Urinary bladder (tissue), 4 donors: Measurements from ENCODE around the gene GNAI3. TPM values are rescaled to one million over a fixed set of nuclear protein-coding genes. Genes with fewer than 3 reads are reported as not detected.

Experiments
- DNase-seq: peaks from one replicate; pipeline ENCODE4 v3.0.0-alpha.2; 2015; ENCODE audit errors: extremely low spot score
- H3K27ac ChIP-seq: one replicate; pipeline ENCODE4 v1.5.1; 2013; ENCODE audit warnings: low read depth, mild to moderate bottlenecking, moderate library complexity
- H3K36me3 ChIP-seq: one replicate; pipeline ENCODE4 v1.6.1; 2013; ENCODE audit warnings: mild to moderate bottlenecking, moderate library complexity; ENCODE audit not compliant: insufficient read depth
- H3K4me1 ChIP-seq: one replicate; pipeline ENCODE4 v1.6.1; 2013; ENCODE audit warnings: mild to moderate bottlenecking, moderate library complexity; ENCODE audit not compliant: insufficient read depth
- H3K4me3 ChIP-seq: one replicate; pipeline ENCODE4 v1.5.1; 2013; ENCODE audit warnings: low read depth, low read length
- WGBS: extraction: QIAGEN DNeasy Blood & Tissue Kit; methylation state at CpG from one replicate; pipeline ENCODE4 v1.1.7; 2013; 5-methylcytosine and 5-hydroxymethylcytosine counted together
- polyA plus RNA-seq: library from polyadenylated mRNA; stranded (reverse); fragments of 200-250 nt; gene quantifications from one replicate; pipeline ENCODE4 v1.2.3, GENCODE V29; 2013
- total RNA-seq: library from RNA; depleted of rRNA; stranded (reverse); fragments of >200 nt; gene quantifications from one replicate; pipeline ENCODE4 v1.2.3, GENCODE V29; 2014
- donor health status: healthy with polysubstance abuse.
- donor health status: healthy.

GNAI3 gene
- total and polyA plus RNA-seq, 2 donors, result 5.1 to 17.4 TPM

GRCh38 chr1:109543988-109544735 is 4.3 kb upstream of the GNAI3 start:
- Histone ChIP-seq H3K4me3 (no peak overlapping the region), H3K4me1 (peaks cover 1% of the 10 kb centered on the region), H3K27ac (no peak overlapping the region), H3K36me3 (no peaks in the 10 kb centered on the region)
- DNase-seq, result no peak
- WGBS, result 73% methylated on average over 14 of the region's 14 CpGs

- WGBS, result 37% methylated on average over 5 of the region's 5 CpGs
- Histone ChIP-seq H3K4me1 (peaks cover 1% of the 10 kb centered on the region), H3K4me3 (peak overlapping the region; percentile 6), H3K36me3 (no peaks in the 10 kb centered on the region), H3K27ac (peak overlapping the region; percentile 61)
- DNase-seq, result peak; percentile 87
Observed at GRCh38 chr1:109546311-109547109, 1.9 kb upstream of the GNAI3 start.

GRCh38 chr1:109547463-109548320 is 723 bp upstream of the GNAI3 start:
- H3K27ac ChIP-seq, result peak overlapping the region; percentile 88
- DNase-seq, result no peak
- peaks cover 1% of the 10 kb centered on the region for H3K4me1 ChIP-seq

GRCh38 chr1:109556563-109556962 is 8.1 kb downstream of the GNAI3 start:
- Histone ChIP-seq H3K4me1 (no peaks in the 10 kb centered on the region), H3K4me3 (no peak overlapping the region), H3K27ac (no peak overlapping the region), H3K36me3 (no peaks in the 10 kb centered on the region)
- 96% methylated on average over 2 of the region's 2 CpGs for WGBS
- DNase-seq, result no peak

More at GRCh38 chr1:109547463-109548320, 723 bp upstream of the GNAI3 start:
- 12% methylated on average over 22 of the region's 22 CpGs for WGBS
- no peaks in the 10 kb centered on the region for H3K36me3 ChIP-seq
- H3K4me3 ChIP-seq, result peak overlapping the region; percentile 85

GRCh38 chr1:109557520-109557919 is 9.1 kb downstream of the GNAI3 start:
- DNase-seq, result no peak
- Histone ChIP-seq H3K4me1 (no peaks in the 10 kb centered on the region), H3K4me3 (no peak overlapping the region), H3K36me3 (no peaks in the 10 kb centered on the region), H3K27ac (no peak overlapping the region)
- WGBS, result 92% methylated on average over 5 of the region's 5 CpGs

GRCh38 chr1:109559995-109560394 is 11.6 kb downstream of the GNAI3 start:
- DNase-seq, result no peak
- Histone ChIP-seq H3K27ac (no peak overlapping the region), H3K4me3 (no peak overlapping the region), H3K36me3 (no peaks in the 10 kb centered on the region), H3K4me1 (no peaks in the 10 kb centered on the region)

- H3K27ac ChIP-seq, result no peak overlapping the region
- H3K4me1 ChIP-seq, result peaks cover 2% of the 10 kb centered on the region
- no peaks in the 10 kb centered on the region for H3K36me3 ChIP-seq
- H3K4me3 ChIP-seq, result no peak overlapping the region
- DNase-seq, result no peak
- 86% methylated on average over 7 of the region's 7 CpGs for WGBS
Observed at GRCh38 chr1:109564194-109564878, 15.9 kb downstream of the GNAI3 start.

- no peak for DNase-seq
- no peak overlapping the region for H3K4me3 ChIP-seq
- WGBS, result 85% methylated on average over 3 of the region's 3 CpGs
- peaks cover 2% of the 10 kb centered on the region for H3K4me1 ChIP-seq
- H3K36me3 ChIP-seq, result no peaks in the 10 kb centered on the region
- H3K27ac ChIP-seq, result no peak overlapping the region
Observed at GRCh38 chr1:109565241-109565640, 16.8 kb downstream of the GNAI3 start.

- H3K4me1 ChIP-seq, result peaks cover 2% of the 10 kb centered on the region
- H3K4me3 ChIP-seq, result no peak overlapping the region
- WGBS, result 57% methylated on average over 1 of the region's 1 CpG
- no peak for DNase-seq
- H3K36me3 ChIP-seq, result no peaks in the 10 kb centered on the region
- no peak overlapping the region for H3K27ac ChIP-seq
Observed at GRCh38 chr1:109566982-109567381, 18.6 kb downstream of the GNAI3 start.

GRCh38 chr1:109567877-109568672 is 19.7 kb downstream of the GNAI3 start:
- WGBS, result 99% methylated on average over 4 of the region's 4 CpGs
- H3K36me3 ChIP-seq, result no peaks in the 10 kb centered on the region
- no peak overlapping the region for H3K27ac ChIP-seq
- peaks cover 2% of the 10 kb centered on the region for H3K4me1 ChIP-seq
- H3K4me3 ChIP-seq, result no peak overlapping the region
- DNase-seq, result no peak

- Histone ChIP-seq H3K4me1 (peaks cover 2% of the 10 kb centered on the region), H3K36me3 (no peaks in the 10 kb centered on the region), H3K27ac (no peak overlapping the region), H3K4me3 (no peak overlapping the region)
- WGBS, result 76% methylated on average over 1 of the region's 1 CpG
- DNase-seq, result no peak
Observed at GRCh38 chr1:109569323-109569722, 20.9 kb downstream of the GNAI3 start.

GRCh38 chr1:109570414-109570813 is 22.0 kb downstream of the GNAI3 start:
- WGBS, result 44% methylated on average over 3 of the region's 3 CpGs

More at GRCh38 chr1:109570414-109570813, 22.0 kb downstream of the GNAI3 start:
- no peak overlapping the region for H3K4me3 ChIP-seq
- no peak overlapping the region for H3K27ac ChIP-seq
- H3K4me1 ChIP-seq, result peaks cover 2% of the 10 kb centered on the region
- DNase-seq, result no peak
- H3K36me3 ChIP-seq, result no peaks in the 10 kb centered on the region
